CD4-positive, alpha-beta memory T cell (primary cell): Measurements from ENCODE around the gene SCGB1A1. TPM values are rescaled to one million over a fixed set of nuclear protein-coding genes. Genes with fewer than 3 reads are reported as not detected.
A peak's percentile ranks its signal among the peaks of the same experiment; 100 is the strongest.

Source experiments
- CTCF ChIA-PET: fragments of 350-600 bp; sonication (Branson Sonifier 250); formaldehyde crosslinking; loops from one replicate; lab custom pipeline; 2021; ENCODE audit warnings: inconsistent platforms; ENCODE audit not compliant: partially characterized antibody; lab: Charles Lee
- POLR2A ChIA-PET: fragments of 350-600 bp; sonication (Branson Sonifier 250); formaldehyde crosslinking; loops from one replicate; lab custom pipeline; 2021; ENCODE audit not compliant: partially characterized antibody; lab: Charles Lee
- DNase-seq, 5 donors: peaks; one replicate each; pipeline versions ENCODE4 v3.0.0 to v3.0.0-alpha.2; 2020 to 2022; ENCODE audit warnings: mixed read lengths in 1 of 5
- H3K27ac ChIP-seq: one replicate; pipeline ENCODE4 v1.7.0; 2013; ENCODE audit warnings: low read depth, low read length
- H3K27me3 ChIP-seq: 2 replicates; pipeline ENCODE4 v1.7.0; 2013; ENCODE audit warnings: mild to moderate bottlenecking, low read length, moderate library complexity; ENCODE audit not compliant: insufficient read depth
- H3K36me3 ChIP-seq: 2 replicates; pipeline ENCODE4 v1.7.0; 2013; ENCODE audit warnings: mild to moderate bottlenecking, low read length, moderate library complexity; ENCODE audit not compliant: insufficient read depth
- H3K4me1 ChIP-seq: 2 replicates; pipeline ENCODE4 v1.7.0; 2013; ENCODE audit warnings: mild to moderate bottlenecking, low read length, moderate library complexity; ENCODE audit not compliant: insufficient read depth
- H3K4me3 ChIP-seq, 2 donors: one replicate each; pipeline ENCODE4 v1.7.0; 2013; ENCODE audit warnings: low read length in 2 of 2, mild to moderate bottlenecking in 1 of 2
- H3K9me3 ChIP-seq, 2 donors: one replicate each; pipeline ENCODE4 v1.7.0; 2013; ENCODE audit warnings: low read length in 2 of 2, control low read depth in 1 of 2; ENCODE audit not compliant: control insufficient read depth in 1 of 2
- H3K27ac Mint-ChIP-seq, 7 donors: one replicate each; pipeline ENCODE4 v1.8.0; 2020 to 2021; ENCODE audit warnings: mixed read lengths in 7 of 7, mild to moderate bottlenecking in 6 of 7, inconsistent platforms in 3 of 7, moderate library complexity in 3 of 7
- H3K27me3 Mint-ChIP-seq, 2 donors: one replicate each; pipeline ENCODE4 v1.8.0; 2020 to 2021; ENCODE audit warnings: mixed read lengths in 2 of 2
- H3K36me3 Mint-ChIP-seq, 2 donors: one replicate each; pipeline ENCODE4 v1.8.0; 2020 to 2021; ENCODE audit warnings: mixed read lengths in 2 of 2, inconsistent platforms in 1 of 2, mild to moderate bottlenecking in 1 of 2
- H3K4me1 Mint-ChIP-seq, 4 donors: one replicate each; pipeline ENCODE4 v1.8.0; 2020 to 2021; ENCODE audit warnings: mixed read lengths in 4 of 4, mild to moderate bottlenecking in 1 of 4
- H3K4me3 Mint-ChIP-seq, 8 donors: one replicate each; pipeline ENCODE4 v1.8.0; 2020 to 2021; ENCODE audit warnings: mixed read lengths in 8 of 8, mild to moderate bottlenecking in 7 of 8, moderate library complexity in 6 of 8, inconsistent platforms in 3 of 8
- H3K9me3 Mint-ChIP-seq, 8 donors: one replicate each; pipeline ENCODE4 v1.8.0; 2020 to 2021; ENCODE audit warnings: mixed read lengths in 8 of 8, mild to moderate bottlenecking in 5 of 8, inconsistent platforms in 3 of 8, moderate library complexity in 1 of 8
- intact Hi-C: fragments of 100-400 bp; cut with micrococcal nuclease; formaldehyde crosslinking; loops from one replicate; pipeline ENCODE4 v1.15.1; 2023
- polyA plus RNA-seq, 2 donors: library from polyadenylated mRNA; unstranded; fragments of 300-500 nt; fragmentation: Illumina TruSeq; gene quantifications; one replicate each; pipeline ENCODE4 v1.2.3, GENCODE V29; 2021
- total RNA-seq, 2 experiments: library from RNA; stranded (reverse); gene quantifications; one replicate each; pipeline ENCODE4 v1.2.3, GENCODE V29; 2021

Gene SCGB1A1
- total and polyA plus RNA-seq, 4 experiments from 2014 or later: not detected

- Histone ChIP-seq H3K4me3 (no peak overlapping the region), H3K27ac (no peak overlapping the region), H3K36me3 (no peaks in the 10 kb centered on the region), H3K4me1 (no peaks in the 10 kb centered on the region), H3K9me3 (no peaks in the 10 kb centered on the region), H3K27me3 (no peaks in the 10 kb centered on the region)
- ChIA-PET CTCF (interaction anchor here (1.1 kb wide), 1 partner anchor 105 kb away, joined by 3 read pairs; no protein-coding TSS in a partner anchor), POLR2A (no interaction called here)
- DNase-seq: no peak
- Mint-ChIP-seq H3K27ac (peak overlapping the region in 1 of 7 donors; percentile 42), H3K27me3 (no peaks in the 10 kb centered on the region), H3K4me3 (no peak overlapping the region), H3K4me1 (peaks cover 0 to 9% (median 2%) of the 10 kb centered on the region in 4 donors), H3K9me3 (peaks cover 0 to 2% (median 0%) of the 10 kb centered on the region in 8 donors), H3K36me3 (no peaks in the 10 kb centered on the region)
- intact Hi-C loops: no loop called here
Measured at GRCh38 chr11:62437616-62438015, 18.8 kb downstream of the SCGB1A1 start.

DNA sequence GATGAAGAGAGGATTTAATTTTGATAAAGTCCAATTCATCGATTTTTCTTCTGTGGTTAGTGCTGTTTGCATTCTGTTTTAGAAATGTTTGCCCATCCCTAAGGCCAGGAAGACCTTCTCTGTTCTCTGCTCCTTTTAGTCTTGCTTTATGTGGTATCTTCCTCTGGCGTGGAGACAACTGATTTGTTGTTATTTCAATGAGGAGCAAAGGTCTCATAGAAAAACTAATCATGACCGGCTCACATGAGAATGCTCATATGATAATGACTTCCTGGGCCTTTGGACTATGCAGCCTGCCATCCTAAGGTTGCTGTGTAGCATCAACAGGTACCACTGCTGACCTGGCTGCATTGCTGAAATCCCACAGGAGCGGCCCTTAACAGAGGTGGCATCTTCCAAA lies 19.8 kb downstream of the SCGB1A1 start:
- Histone ChIP-seq H3K9me3 (no peaks in the 10 kb centered on the region), H3K4me3 (no peak overlapping the region), H3K27ac (no peak overlapping the region), H3K4me1 (no peaks in the 10 kb centered on the region), H3K36me3 (no peaks in the 10 kb centered on the region), H3K27me3 (no peaks in the 10 kb centered on the region)
- DNase-seq: no peak
- H3K4me3 Mint-ChIP-seq: no peak overlapping the region
- intact Hi-C loops: no loop called here
- H3K9me3 Mint-ChIP-seq: peaks cover 0 to 2% (median 0%) of the 10 kb centered on the region in 8 donors
- no peaks in the 10 kb centered on the region for H3K36me3 Mint-ChIP-seq
- ChIA-PET POLR2A (no interaction called here), CTCF (no interaction called here)
- no peaks in the 10 kb centered on the region for H3K27me3 Mint-ChIP-seq
- peaks cover 0 to 9% (median 2%) of the 10 kb centered on the region in 4 donors for H3K4me1 Mint-ChIP-seq
- no peak overlapping the region for H3K27ac Mint-ChIP-seq

- no peak for DNase-seq
- CTCF ChIA-PET: no interaction called here
- Histone ChIP-seq H3K27me3 (no peaks in the 10 kb centered on the region), H3K4me3 (no peak overlapping the region), H3K27ac (no peak overlapping the region), H3K36me3 (no peaks in the 10 kb centered on the region), H3K4me1 (peaks cover 7% of the 10 kb centered on the region), H3K9me3 (no peaks in the 10 kb centered on the region)
- Mint-ChIP-seq H3K4me3 (no peak overlapping the region), H3K36me3 (no peaks in the 10 kb centered on the region), H3K9me3 (peaks cover 0 to 2% (median 0%) of the 10 kb centered on the region in 8 donors), H3K27ac (peak overlapping the region in 1 of 7 donors; percentile 5), H3K27me3 (peaks cover 0 to 1% of the 10 kb centered on the region in 2 donors), H3K4me1 (peaks cover 0 to 7% (median 5%) of the 10 kb centered on the region in 4 donors)
- intact Hi-C loops: no loop called here
- POLR2A ChIA-PET: no interaction called here
Measured at GRCh38 chr11:62439785-62440602, 21.2 kb downstream of the SCGB1A1 start.

DNA sequence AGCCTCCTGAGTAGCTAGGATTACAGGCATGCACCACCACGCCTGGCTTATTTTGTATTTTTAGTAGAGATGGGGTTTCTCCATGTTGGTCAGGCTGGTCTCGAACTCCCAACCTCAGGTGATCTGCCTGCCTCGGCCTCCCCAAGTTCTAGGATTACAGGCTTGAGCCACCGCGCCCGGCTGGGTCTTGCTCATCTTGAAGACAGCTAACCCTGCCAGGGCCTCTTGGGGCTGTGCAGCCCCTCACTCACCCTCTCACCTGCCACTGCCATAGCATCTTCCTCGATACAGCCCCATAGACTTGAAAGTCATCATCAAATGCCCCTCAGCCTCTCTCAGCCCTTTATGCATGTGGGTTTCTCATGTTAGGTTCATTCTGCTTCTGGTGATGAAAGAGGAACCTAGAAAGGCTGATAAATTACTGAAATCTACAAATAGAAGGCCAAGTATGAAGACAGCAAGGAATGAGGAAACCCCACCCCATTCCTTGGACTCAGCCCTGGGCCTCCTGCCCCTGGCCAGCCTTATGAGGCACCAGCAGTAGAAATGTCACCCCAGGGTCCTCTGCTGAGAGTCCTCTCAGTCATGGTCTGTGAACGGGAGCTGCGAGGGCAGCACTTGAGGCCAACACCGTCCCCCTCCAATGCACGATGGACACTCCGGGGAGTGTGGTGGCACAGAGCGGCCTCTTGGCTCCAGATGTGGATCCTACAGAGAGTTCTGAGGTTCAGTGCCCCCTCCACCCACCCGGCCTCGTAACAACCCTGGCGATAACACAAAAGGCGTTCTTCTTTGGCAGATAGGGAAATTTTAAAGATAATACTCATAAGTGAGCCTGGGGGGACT lies 24.8 kb downstream of the SCGB1A1 start:
- DNase-seq: no peak
- Histone ChIP-seq H3K36me3 (no peaks in the 10 kb centered on the region), H3K4me3 (no peak overlapping the region), H3K27ac (no peak overlapping the region), H3K4me1 (peaks cover 7% of the 10 kb centered on the region), H3K27me3 (no peaks in the 10 kb centered on the region), H3K9me3 (no peaks in the 10 kb centered on the region)
- Mint-ChIP-seq H3K4me1 (peaks cover 0 to 8% (median 3%) of the 10 kb centered on the region in 4 donors), H3K36me3 (peaks cover 0 to 7% of the 10 kb centered on the region in 2 donors), H3K9me3 (no peaks in the 10 kb centered on the region), H3K27ac (peak overlapping the region in 3 of 7 donors; percentile 57 to 76 (median 58)), H3K27me3 (peaks cover 10 to 18% of the 10 kb centered on the region in 2 donors), H3K4me3 (peak overlapping the region in 5 of 8 donors; percentile 8 to 75 (median 54))
- CTCF ChIA-PET: interaction anchor here (1.1 to 1.2 kb wide), 2 partner anchors 49 to 99 kb away, joined by 3 to 5 read pairs; no protein-coding TSS in a partner anchor
- POLR2A ChIA-PET: no interaction called here
- intact Hi-C loops: no loop called here

- POLR2A ChIA-PET: no interaction called here
Measured at GRCh38 chr11:62444236-62444833, 25.5 kb downstream of the SCGB1A1 start.

DNA sequence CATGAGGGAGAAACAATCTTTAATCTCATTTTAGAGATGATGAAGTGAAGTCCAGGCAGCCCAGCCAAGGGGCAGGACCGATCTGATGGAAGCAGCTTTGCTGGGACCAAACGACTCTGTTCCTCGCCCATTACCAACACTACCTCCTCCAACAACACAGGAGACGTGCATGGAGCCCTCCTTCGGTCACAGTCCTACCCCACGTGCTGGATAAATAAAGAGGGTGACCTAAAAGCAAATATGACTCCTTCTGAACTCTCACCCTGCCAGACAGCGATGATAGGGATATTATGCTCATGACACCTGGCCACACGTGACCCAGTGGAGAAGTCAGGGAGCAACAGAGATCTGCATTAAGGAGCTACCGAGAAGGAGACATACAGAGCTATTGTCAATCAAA lies 26.0 kb downstream of the SCGB1A1 start:
- Mint-ChIP-seq H3K27ac (peak overlapping the region in 4 of 7 donors; percentile 9 to 80 (median 24)), H3K9me3 (peaks cover 0 to 2% (median 0%) of the 10 kb centered on the region in 8 donors)

More at GRCh38 chr11:62444236-62444833, 25.5 kb downstream of the SCGB1A1 start:
- Histone ChIP-seq H3K27ac (no peak overlapping the region), H3K36me3 (no peaks in the 10 kb centered on the region), H3K27me3 (no peaks in the 10 kb centered on the region), H3K9me3 (no peaks in the 10 kb centered on the region), H3K4me3 (no peak overlapping the region), H3K4me1 (peaks cover 7% of the 10 kb centered on the region)
- H3K36me3 Mint-ChIP-seq: peaks cover 0 to 7% of the 10 kb centered on the region in 2 donors
- DNase-seq: peak in 2 of 5 donors; percentile 17
- peaks cover 10 to 18% of the 10 kb centered on the region in 2 donors for H3K27me3 Mint-ChIP-seq
- H3K9me3 Mint-ChIP-seq: peaks cover 0 to 2% (median 0%) of the 10 kb centered on the region in 8 donors
- peaks cover 0 to 8% (median 3%) of the 10 kb centered on the region in 4 donors for H3K4me1 Mint-ChIP-seq
- H3K4me3 Mint-ChIP-seq: peak overlapping the region; percentile 40 to 75 (median 61)
- CTCF ChIA-PET: interaction anchor here (1.1 to 1.2 kb wide), 2 partner anchors 50 to 99 kb away, joined by 3 to 5 read pairs; no protein-coding TSS in a partner anchor
- intact Hi-C loops: no loop called here
- peak overlapping the region in 4 of 7 donors; percentile 9 to 80 (median 46) for H3K27ac Mint-ChIP-seq

More for the DNA sequence above, 26.0 kb downstream of the SCGB1A1 start:
- peaks cover 0 to 7% of the 10 kb centered on the region in 2 donors for H3K36me3 Mint-ChIP-seq
- peak overlapping the region in 7 of 8 donors; percentile 40 to 75 (median 68) for H3K4me3 Mint-ChIP-seq
- peaks cover 0 to 8% (median 3%) of the 10 kb centered on the region in 4 donors for H3K4me1 Mint-ChIP-seq
- DNase-seq: no peak
- intact Hi-C loops: no loop called here
- peaks cover 10 to 19% of the 10 kb centered on the region in 2 donors for H3K27me3 Mint-ChIP-seq
- ChIA-PET POLR2A (no interaction called here), CTCF (interaction anchor here (1.1 to 1.2 kb wide), 2 partner anchors 51 to 98 kb away, joined by 3 to 5 read pairs; no protein-coding TSS in a partner anchor)
- Histone ChIP-seq H3K9me3 (no peaks in the 10 kb centered on the region), H3K27me3 (no peaks in the 10 kb centered on the region), H3K4me3 (no peak overlapping the region), H3K4me1 (peaks cover 7% of the 10 kb centered on the region), H3K36me3 (no peaks in the 10 kb centered on the region), H3K27ac (no peak overlapping the region)
